ENCODE results near the gene RAB3C.

RAB3C gene

DNA sequence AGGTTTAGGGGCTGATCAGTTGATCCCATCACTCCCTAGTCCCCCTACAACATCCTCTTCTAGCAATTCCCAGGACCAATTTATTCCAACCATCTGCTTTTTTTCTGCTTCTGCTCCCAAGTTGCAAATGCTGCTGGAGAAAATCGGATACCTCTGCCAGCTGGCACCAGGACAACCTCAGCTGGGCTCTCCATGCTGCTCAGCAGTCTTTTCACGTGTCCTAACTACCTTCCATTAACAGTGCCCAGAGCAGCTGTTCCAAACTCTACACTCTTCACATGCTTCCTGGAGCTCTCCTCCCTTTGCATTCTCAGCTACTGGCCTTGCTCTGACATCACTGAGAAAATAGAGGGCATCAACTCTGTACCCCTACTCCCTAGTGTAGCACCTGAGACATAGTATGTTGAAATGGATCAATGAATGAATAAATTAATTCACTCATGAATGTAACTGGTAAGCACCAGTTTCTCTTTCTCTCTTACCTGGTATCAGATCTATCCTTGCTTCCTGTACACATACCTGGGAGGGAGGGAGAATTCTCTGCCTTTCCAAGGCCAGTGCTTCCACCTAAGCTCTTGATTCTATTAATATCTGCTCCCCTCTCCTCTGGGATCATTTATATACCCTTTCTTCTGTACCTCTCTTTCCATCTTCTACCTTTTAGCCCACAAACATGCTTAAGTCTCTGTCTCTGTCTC is 191.0 kb downstream of the RAB3C start:
- DNase-seq (ENCODE audit: low read depth in 2 of 2), result no peak

DNA sequence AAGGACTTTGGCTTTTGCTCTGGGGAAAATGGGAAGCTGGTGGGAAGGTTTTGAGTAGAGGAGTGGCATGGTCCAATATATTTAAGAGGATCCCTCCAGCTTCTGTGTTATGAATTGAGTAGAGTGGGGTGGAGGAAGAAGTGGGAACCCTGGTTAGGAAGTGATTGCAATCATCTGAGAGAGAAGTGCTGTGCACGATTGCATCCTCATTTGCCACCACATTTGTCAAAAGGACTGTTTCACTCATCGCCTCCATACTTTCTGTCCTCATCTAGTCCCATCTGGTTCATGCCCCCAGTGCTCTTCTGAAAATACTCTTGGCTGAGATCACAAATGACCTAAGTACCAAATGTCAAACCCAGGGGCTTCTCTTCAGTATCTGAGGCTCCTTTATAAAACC is 192.1 kb downstream of the RAB3C start:
- DNase-seq (ENCODE audit: low read depth in 2 of 2), result no peak

DNA sequence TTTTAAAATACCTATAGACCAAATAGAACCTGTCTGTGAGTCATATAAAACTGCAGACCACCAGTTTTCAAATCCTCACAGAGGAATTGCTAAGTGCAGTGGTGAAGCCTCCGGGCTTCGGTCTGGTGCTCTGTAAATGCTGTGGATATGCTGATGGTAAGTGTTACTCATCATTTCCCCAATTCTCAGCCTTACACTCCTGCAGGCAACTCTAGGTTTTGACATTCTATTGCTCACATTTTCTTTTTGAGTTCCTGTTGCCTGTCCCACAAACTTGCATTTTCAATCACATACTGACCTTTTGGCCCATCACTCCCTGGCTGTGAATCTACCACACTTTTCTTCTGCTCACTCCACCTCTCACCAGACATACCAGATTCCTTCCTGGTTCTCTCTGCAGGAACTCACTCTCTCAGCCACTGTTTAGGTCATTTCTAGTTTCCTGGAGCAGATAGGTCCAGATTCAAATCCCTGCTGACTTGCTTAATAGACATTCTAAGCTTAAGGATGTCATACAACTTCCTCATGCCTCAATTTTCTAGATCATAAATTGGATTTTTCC is 192.9 kb downstream of the RAB3C start:
- no peak for DNase-seq (ENCODE audit: low read depth in 2 of 2)

DNA sequence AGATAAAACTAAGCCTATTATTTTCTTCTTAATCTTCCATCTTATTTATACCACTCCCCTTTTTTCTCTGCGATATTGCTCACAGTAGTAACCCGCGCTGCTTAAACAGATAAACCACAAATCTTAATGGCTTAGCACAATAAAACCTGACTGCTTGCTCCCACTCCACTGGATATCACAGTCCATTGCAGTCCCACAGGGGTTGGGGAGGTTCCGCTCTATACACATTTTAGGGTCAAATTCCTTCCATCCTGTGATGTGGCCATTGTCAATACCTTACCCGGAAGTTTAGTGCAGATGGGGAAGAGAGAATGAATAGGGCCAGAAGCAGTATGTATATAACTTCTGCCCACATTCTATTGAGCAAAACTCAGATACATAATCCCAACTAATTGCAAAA is 193.7 kb downstream of the RAB3C start:
- DNase-seq (ENCODE audit: low read depth in 2 of 2), result no peak

DNA sequence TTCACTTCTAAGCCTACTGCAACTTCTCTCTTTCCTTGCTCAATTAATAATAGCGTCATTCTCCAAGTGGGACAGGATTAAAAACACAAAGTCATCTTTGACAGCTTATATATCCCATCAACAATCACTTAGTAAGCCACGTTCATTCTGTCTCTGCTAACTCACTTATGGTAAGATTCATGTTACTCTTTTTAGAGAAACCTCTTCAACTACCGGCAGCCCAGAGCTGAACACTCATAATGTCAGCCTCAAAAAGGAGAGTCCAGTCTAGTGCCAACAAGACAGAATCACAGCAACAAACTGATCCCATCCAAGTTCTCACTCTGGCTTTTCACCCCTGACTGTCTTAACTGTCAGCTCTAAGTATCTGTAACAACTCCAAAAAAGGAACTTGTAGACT is 196.0 kb downstream of the RAB3C start:
- no peak for DNase-seq (ENCODE audit: low read depth in 2 of 2)

DNA sequence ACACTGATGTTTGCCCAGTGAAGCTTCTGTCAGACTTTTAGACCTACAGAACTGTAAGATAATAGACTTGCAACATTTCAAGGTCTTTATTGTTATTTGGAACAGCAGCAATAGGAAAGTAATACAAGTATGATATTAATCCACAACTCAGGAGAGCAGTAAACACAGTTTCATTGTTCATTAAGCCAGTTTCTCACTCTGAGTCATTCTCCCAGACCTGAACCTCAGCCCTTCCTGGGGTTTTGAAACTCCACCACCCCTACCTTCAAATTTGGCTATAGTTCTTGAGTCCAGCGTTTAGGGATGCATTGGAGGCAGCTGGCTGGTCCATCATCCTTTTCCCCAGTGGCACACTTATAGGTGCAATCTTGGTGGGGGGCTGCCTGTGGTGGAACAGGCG is 203.2 kb downstream of the RAB3C start:
- DNase-seq (ENCODE audit: low read depth in 2 of 2), result no peak

DNA sequence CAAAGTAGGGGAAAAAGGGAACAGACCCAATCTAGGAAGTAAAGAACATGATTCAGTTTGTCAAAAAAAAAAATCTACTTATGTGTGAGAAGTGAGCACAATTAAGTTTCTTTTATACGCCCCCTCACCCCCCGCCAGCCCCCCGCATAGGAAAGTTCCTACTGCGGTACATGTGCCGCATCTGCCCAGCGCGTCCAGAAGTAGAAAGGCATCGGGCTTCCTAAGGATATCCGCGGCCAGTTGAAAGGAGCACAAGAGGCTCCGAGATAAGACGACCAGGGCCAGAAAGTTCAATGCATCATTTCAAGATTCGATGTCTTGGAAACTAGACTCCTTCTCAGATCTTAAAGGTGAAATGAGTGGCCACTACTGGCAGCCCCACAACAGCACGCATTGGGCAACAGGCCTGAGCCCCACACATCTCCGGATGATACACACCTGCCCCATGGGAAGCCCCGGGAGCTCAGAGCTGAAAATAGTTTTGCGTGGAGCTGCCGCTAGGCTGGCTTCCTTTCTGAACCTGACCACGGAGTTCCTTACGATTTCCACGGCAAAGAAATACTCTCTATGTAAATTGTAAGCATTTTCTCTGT is 203.9 kb downstream of the RAB3C start:
- no peak for DNase-seq (ENCODE audit: low read depth in 2 of 2)

DNA sequence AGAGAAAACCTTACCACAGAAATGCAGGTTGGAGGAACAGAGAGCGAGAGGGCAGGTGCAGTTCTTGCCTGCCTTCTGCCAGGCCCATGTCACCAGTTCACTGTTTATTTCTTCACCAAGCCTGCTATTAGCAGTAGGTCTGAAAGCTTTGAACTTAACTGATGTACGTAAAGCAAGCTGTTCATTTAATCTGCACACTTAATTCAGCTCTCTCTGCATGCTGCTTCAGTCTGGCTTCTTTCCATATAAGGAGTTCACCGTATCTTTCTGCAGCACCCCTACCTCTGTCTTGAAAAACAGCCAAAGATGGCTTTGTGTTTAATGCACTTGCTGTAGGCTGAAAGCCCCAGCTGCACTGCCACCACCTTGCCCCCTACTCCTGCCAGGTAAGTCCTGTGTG is 205.1 kb downstream of the RAB3C start:
- DNase-seq (ENCODE audit: low read depth in 2 of 2), result no peak

DNA sequence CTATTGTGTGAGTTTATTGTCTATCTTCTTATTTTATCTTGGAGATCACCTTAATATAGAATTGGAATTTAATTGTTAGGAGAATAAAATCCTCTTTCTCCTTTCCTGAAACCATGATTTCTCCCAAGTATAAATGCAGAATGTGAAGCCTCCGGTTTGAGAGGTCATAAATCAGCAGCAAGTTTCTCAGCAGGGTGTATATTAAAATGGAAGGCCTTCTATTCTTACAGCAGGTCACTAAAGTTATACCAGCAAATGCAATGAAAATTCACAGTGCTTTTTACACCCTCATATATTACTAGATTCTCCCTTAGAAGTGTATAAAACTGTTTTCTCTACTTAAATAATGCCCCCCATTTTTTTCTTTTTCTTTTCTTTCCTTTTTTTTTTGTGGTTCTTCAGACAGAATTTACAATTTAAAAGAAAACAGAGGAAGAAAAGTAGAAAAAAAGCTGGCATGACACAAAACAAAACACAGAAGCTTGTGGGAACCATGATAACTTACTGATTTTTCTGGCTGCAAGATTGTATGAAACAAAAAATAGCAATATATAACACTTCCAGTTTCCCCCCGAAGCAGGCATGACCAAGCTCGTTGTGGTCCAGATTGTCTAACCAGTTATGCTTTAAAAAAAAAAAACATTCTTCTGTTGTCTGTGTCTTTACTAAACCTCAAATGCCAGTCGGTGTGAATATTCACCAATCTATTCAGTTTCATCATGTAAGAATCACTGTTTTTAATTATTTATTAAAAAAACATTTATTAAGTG is 211.2 kb downstream of the RAB3C start:
- DNase-seq (ENCODE audit: low read depth in 2 of 2), result no peak

DNA sequence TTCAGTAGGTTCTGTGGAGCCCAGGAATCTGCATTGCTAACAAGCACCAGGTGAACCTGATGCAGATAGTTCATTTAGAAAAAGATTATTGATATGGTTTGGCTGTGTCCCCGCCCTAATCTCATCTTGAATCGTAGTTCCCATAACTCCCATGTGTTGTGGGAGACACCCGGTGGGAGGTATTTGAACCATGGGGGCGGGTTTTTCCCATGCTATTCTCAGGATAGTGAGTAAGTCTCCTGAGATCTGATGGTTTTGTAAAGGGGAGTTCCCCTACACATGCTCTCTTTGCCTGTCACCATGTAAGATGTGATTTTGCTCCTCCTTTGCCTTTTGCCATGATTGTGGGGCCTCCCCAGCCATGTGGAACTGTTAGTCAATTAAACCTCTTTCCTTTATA is 212.0 kb downstream of the RAB3C start:
- DNase-seq (ENCODE audit: low read depth in 2 of 2), result peak; percentile 60 to 61

DNA sequence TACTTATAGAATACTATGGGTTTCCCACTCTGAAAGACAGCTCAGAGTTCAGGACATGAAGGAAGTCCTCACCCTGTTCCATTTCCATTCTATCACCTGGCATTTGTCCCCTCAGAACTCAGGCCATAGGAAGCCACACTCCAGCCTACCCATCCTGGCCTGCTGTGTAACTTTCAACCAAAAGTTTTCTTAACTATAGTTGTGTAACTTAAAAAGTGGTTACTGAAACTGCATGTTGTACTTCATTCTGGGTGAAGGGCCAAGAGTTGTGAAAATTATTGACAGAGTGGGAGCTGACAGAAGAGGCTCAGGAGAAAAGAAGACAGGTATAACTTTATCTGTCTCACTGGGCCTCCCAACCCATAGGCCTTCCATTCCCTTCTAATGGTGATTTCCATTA is 212.5 kb downstream of the RAB3C start:
- DNase-seq (ENCODE audit: low read depth in 2 of 2), result no peak

DNA sequence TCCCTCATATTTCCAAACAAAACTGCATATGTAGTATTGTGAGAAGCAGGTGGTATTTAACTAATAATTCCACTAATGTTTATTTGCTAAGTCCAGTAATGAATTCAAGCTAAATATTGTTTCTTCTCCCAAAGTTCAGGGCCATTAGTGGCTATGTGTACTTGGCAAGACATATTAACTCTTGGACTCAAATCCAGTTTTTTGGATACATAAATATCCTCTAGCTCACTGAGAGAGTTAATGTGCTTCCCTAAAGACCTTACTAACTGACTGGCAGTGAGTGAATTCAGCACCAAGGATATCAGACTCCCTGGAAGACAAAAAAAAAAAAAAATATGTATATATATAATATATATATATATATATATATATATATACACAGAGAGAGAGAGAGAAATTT is 214.1 kb downstream of the RAB3C start:
- no peak for DNase-seq (ENCODE audit: low read depth in 2 of 2)

DNA sequence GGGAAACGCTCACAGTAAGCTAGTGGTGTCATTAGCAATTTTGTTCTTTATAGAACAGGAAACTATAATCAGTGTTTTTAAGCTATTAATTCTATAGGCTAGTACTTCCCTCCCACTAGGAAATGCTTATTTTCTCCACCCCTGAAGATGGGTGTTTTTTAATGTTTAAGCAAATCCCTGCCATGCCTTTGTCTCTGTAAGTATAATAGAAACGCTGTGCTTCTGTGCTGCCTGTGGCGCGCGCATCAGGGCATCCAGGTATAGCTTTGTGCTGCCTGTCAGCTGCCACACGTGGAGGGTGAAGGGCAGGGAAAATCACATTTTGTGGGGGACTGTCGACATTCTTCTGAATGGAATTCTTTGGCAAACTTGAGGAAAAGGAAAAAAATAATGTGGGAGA is 217.5 kb downstream of the RAB3C start:
- DNase-seq (ENCODE audit: low read depth in 2 of 2), result no peak

DNA sequence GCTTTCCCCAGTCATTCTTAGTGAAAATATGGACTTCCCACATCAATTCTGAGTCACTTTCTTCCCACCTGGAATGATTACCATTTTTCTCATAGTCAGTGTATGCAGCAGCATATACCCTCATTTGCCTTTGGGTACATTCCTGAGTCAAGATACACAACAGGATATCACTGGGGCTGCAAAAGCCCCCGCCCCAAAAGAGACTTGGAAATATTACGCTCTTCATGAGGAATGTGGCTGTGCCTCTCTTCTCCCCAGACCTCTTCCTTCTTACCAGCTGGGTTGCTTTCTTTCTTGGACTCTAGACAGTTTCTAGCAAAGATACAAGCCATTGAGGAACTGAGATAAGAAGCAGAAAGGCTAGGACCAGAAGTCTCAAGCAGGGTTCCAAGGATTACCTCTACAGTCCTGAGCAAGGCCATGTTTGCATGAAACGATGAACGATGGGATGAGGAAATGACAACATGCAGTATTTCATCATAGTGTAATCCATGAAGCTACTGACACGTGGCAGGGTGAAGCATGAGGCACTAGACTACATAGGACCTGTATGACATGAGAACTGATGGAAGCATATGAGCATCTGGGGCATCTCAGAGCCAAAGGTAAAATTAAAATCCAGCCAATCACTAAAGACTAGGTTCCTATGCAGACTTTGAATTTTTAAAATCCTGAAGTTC is 218.1 kb downstream of the RAB3C start:
- DNase-seq (ENCODE audit: low read depth in 2 of 2), result no peak

DNA sequence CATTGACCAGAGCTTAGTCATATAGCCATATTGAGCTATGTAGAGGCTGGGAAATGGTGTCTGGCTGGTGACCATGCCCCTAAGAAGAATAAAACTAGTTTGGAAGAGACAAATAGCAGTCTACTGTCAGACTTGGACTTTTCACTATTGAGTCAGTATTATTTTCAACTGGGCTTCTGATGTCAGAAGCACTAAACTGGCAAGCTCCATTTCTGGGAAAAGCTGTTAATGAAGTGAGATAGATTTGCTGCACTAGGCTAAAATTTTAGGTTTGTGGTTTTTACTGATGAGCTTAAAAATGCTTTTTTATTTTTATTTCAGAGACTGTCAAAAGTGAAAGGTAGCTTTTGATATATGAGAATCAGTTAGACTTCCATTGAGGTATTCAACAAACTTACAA is 220.2 kb downstream of the RAB3C start:
- DNase-seq (ENCODE audit: low read depth in 2 of 2), result no peak

DNA sequence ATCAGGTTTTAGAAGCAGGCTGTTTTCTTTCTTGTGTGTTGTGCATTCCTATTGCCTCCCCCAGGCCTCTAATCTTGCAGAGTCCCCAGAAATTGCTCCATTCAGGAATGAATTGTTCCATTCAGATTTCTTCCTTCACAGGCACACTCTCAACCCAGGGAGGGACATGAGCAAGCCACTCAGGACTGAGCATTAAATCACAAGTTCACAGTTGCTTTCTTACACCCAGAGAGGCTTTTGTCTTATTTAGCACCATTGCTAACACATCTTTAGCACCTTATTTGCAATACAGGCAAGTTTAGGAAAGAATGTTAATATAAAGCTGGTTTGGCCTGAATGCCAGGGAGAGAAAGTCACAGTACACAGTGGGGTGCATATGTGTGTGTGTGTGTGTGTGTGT is 221.4 kb downstream of the RAB3C start:
- no peak for DNase-seq (ENCODE audit: low read depth in 2 of 2)

DNA sequence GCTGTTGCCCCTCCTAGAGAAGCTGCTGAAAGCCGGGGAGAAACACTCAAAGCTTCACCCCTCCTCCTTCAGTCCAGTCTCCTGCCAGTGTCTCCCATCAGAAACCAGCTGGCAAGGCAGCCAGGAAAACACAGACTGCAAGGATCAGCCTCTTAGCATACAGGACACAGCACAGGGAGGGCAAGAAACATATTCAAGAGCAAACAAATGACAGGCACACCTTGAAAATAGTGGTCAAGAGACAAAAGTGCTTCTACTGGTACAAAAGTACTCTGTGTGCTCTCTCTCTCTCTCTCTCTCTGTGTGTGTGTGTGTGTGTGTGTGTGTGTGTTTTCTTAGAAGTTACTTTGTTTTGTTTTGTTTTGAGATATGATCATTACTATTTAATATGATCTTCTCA is 227.2 kb downstream of the RAB3C start:
- no peak for DNase-seq (ENCODE audit: low read depth in 2 of 2)

DNA sequence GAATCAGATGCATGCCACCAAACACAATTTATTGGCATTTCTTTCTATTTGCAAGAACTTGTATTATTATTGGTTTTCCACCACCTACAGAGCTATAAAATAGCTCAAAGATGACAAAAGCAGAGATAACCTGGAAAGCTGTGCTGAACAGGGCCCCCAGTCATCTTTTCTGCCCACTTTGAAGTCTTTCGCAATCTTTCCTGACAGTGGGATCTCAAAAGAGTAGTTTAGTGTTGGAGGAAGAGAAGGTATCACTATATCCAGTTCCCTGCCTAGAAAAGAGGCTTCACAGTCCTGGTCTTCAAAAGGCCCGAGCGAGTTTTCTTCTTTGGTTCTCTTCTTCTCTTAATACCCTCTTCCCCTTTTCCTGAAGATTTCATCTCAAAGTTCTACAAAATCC is 231.0 kb downstream of the RAB3C start:
- no peak for DNase-seq (ENCODE audit: low read depth in 2 of 2)

DNA sequence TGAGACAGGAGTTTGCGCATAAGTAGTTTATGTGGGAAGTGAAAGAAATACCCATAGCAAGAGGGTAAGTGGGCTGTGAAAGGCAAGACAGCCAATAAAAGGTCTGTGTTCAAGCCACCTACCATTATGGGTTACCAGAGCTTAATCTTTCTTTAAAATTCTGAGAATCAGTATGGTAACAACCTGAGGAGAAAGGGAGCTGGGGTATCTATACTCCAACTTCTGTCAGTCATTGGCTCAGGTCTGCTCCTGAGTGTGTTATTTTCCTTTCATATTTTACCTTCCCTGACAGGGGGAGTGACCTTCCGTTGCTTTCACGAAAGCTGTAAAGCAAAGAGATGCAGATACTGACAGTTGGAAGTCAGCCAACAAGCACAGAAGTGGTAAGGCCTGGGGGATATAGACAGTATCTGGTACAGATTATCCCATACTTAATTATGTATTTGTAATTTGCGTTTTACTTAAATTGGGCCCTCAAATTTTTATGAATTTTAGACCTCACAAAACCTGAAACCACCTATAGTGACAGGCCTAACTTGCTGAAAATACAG is 233.4 kb downstream of the RAB3C start:
- DNase-seq (ENCODE audit: low read depth in 2 of 2), result no peak

DNA sequence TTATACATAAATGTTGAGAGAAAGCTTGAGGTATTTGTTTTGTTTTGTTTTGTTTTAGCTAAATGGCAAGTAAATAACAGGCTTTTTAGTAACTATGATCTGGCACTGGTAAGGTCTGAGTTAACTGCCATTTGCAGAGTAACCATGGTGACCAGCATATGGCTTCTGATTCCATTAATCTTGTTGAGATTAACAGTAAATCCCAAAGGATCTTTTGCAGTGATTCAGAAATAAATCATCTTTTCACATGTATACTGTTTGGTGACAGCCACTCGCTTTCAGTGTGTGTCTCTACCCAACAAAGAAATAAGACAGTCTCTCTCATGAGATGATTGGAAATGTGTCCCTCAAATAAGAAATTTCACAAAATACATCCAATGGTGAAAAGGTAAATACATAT is 235.6 kb downstream of the RAB3C start:
- no peak for DNase-seq (ENCODE audit: low read depth in 2 of 2)

DNA sequence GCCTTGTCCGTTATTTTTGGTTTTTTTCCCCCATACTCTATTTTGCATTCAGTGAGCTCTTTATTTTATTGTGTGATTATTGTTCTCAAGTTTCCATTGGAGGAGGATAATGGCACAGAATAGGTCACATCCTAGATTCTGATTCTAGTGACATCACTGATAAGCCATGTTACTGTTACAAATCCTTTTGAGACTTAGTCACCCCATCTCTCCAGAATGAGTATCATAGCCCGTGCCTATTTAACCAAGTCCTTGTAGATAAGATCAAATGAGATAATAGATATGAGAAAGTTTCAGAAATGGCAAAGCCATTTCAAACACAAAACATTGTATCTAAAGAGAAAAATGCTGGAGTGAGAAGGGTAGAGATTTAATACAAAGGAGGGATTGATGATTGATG is 242.6 kb downstream of the RAB3C start:
- no peak for DNase-seq (ENCODE audit: low read depth in 2 of 2)

DNA sequence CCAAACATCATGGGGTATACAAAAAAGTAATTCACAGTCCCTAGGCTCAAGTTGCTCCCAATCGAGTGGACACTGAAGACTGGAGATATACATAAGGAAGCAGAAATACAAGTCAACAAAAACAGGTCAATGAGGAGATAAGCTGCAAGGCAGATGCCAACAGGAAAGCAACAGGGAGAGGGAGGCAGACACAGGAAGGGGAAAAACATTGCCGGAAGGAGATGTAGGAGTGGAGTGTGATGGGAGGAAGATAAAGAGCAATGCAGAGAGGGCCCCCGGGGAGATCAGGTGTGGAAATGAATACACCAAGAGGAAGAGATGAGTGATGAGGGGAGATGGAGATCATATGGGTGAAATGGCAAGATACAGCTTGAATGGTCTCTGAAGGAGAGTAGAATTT is 243.0 kb downstream of the RAB3C start:
- no peak for DNase-seq (ENCODE audit: low read depth in 2 of 2)

Measured in stimulated activated CD4-positive, alpha-beta T cell treated with anti-CD3 and anti-CD28 coated beads, Interleukin-15, amount 100 ng/mL, for 48 hours (primary cell).